Gastroesophageal sphincter (tissue), 3 donors: ENCODE data around the gene GPR150.

Experiments used
- CTCF ChIP-seq, 4 experiments: fragments of 200-600 bp in 2 of 4; fragments of 450-650 bp in 2 of 4; sonication (generic) in 1 of 4; IDR thresholded peaks; one replicate each; pipeline ENCODE4 v1.5.1; 2017 to 2019; ENCODE audit warnings: antibody characterized with exemption in 4 of 4, mild to moderate bottlenecking in 2 of 4, moderate library complexity in 2 of 4
- POLR2A ChIP-seq, 2 donors: fragments of 450-650 bp; IDR thresholded peaks; one replicate each; pipeline ENCODE4 v1.6.1; 2017; ENCODE audit warnings: antibody characterized with exemption in 2 of 2, mild to moderate bottlenecking in 2 of 2, moderate library complexity in 1 of 2

GRCh38 chr5:95620870-95621838, 1.3 kb downstream of the GPR150 start:
- TF ChIP-seq CTCF (IDR thresholded peaks at IDR 0.05) (no peak), POLR2A (IDR thresholded peaks at IDR 0.05) (no peak)
